ENCODE data around the gene RERE. TPM values are rescaled to one million over a fixed set of nuclear protein-coding genes. Genes with fewer than 3 reads are reported as not detected.

Gene RERE
- total RNA-seq, 1 donor from 2014 or later = 88.5 TPM

GRCh38 chr1:8396786-8397406, 420.5 kb downstream of the RERE start:
- no peak for TF ChIP-seq CTCF (IDR thresholded peaks at IDR 0.05)
- H3K9me3 ChIP-seq = no peaks in the 10 kb centered on the region
- H3K36me3 ChIP-seq = peaks cover 9% of the 10 kb centered on the region
- H3K27me3 ChIP-seq (ENCODE audit: low read depth) = no peaks in the 10 kb centered on the region
- H3K27ac ChIP-seq = peak overlapping the region; percentile 61
- ATAC-seq (peak; percentile 82 to 85), DNase-seq (no peak)
- H3K4me3 ChIP-seq = no peak overlapping the region
- intact Hi-C loops (cut with DNase I) = no loop called here
- H3K4me1 ChIP-seq = peaks cover 60% of the 10 kb centered on the region

GRCh38 chr1:8396083-8396785, 421.2 kb downstream of the RERE start:
- peaks cover 2% of the 10 kb centered on the region for H3K36me3 ChIP-seq
- no peaks in the 10 kb centered on the region for H3K27me3 ChIP-seq (ENCODE audit: low read depth)
- no peak for TF ChIP-seq CTCF (IDR thresholded peaks at IDR 0.05)
- H3K9me3 ChIP-seq = no peaks in the 10 kb centered on the region
- intact Hi-C loops (cut with DNase I) = no loop called here
- ATAC-seq (peak in 1 of 2 donors; percentile 25), DNase-seq (no peak)
- no peak overlapping the region for H3K4me3 ChIP-seq
- peak overlapping the region; percentile 61 for H3K27ac ChIP-seq
- peaks cover 67% of the 10 kb centered on the region for H3K4me1 ChIP-seq

- H3K4me3 ChIP-seq = peak overlapping the region; percentile 6
- peaks cover 67% of the 10 kb centered on the region for H3K4me1 ChIP-seq
- no peaks in the 10 kb centered on the region for H3K9me3 ChIP-seq
- ATAC-seq = peak; percentile 61 to 68
- H3K27ac ChIP-seq = peak overlapping the region; percentile 61
- intact Hi-C loops (cut with DNase I) = no loop called here
- TF ChIP-seq CTCF (IDR thresholded peaks at IDR 0.05) = no peak
- DNase-seq = no peak
- H3K36me3 ChIP-seq = no peaks in the 10 kb centered on the region
- no peaks in the 10 kb centered on the region for H3K27me3 ChIP-seq (ENCODE audit: low read depth)
Observed at GRCh38 chr1:8395433-8395866, 422.0 kb downstream of the RERE start.

GRCh38 chr1:8394456-8395321, 422.8 kb downstream of the RERE start:
- Histone ChIP-seq H3K27ac (peak overlapping the region; percentile 61), H3K4me3 (peak overlapping the region; percentile 6), H3K36me3 (peaks cover 4% of the 10 kb centered on the region), H3K9me3 (no peaks in the 10 kb centered on the region), H3K27me3 (ENCODE audit: low read depth) (no peaks in the 10 kb centered on the region), H3K4me1 (peaks cover 67% of the 10 kb centered on the region)
- ATAC-seq (no peak), DNase-seq (no peak)
- TF ChIP-seq CTCF (IDR thresholded peaks at IDR 0.05) = no peak
- intact Hi-C loops (cut with DNase I) = no loop called here

- no peak for TF ChIP-seq CTCF (IDR thresholded peaks at IDR 0.05)
- no peaks in the 10 kb centered on the region for H3K27me3 ChIP-seq (ENCODE audit: low read depth)
- no peak for DNase-seq
- H3K4me3 ChIP-seq = no peak overlapping the region
- no peak overlapping the region for H3K27ac ChIP-seq
- ATAC-seq = no peak
- intact Hi-C loops (cut with DNase I) = no loop called here
- peaks cover 9% of the 10 kb centered on the region for H3K36me3 ChIP-seq
- no peaks in the 10 kb centered on the region for H3K9me3 ChIP-seq
- peaks cover 57% of the 10 kb centered on the region for H3K4me1 ChIP-seq
Observed at GRCh38 chr1:8392522-8392921, 424.9 kb downstream of the RERE start.

Data from lower lobe of right lung (tissue), 2 donors.